Measurements from ENCODE around the gene SLC4A7. TPM values are rescaled to one million over a fixed set of nuclear protein-coding genes. Genes with fewer than 3 reads are reported as not detected.

Gene SLC4A7
- polyA plus RNA-seq, 1 donor (not counting 4 experiments of a cell fraction or from before 2014, with no cell fraction given): 28.5 TPM

DNA sequence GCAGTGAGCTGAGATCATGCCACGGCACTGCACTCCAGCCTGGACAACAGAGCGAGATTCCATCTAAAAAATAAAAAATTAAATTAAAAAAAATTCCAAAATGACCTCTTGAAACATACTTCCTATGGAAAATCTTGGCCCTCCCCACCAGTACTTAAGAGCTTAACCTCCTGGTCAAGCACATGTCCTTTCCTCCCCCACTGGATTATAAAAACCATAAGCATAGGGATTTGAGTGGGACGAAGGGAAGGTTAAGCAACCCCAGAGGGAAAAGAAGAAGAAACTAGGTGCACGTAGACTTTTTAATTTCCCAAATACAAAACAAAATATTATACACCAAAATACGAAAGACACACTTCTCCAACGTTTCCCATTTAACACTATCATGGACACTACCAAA, 25.3 kb downstream of the SLC4A7 start:
- H3K79me2 ChIP-seq (ENCODE audit: control insufficient read depth, insufficient read depth, low read length): peaks cover 81% of the 10 kb centered on the region

DNA sequence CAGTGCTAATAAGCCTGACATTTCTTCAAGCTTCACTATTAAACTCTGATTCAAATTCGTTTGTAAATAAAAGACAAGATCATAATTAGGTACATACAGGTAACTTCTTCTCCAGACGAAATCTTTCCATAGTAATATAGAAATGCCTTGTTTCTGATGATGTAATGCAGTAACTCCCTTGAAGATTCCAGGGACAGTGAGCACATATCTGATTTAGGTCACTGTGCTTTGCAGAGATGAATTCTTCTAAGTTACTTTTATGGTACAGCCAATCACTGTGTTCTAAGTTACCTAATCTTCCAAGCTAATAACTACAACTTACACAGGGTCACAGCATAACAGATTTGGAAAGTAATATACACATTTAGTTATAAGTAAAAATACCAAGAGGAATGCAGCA, 27.6 kb downstream of the SLC4A7 start:
- H3K9me1 ChIP-seq (ENCODE audit: control insufficient read depth, extremely low read depth, insufficient read depth, low read length): no peaks in the 10 kb centered on the region
- no peaks in the 10 kb centered on the region for H4K20me1 ChIP-seq (ENCODE audit: control insufficient read depth, extremely low read depth, insufficient read depth, low read length)
- no peak overlapping the region for H3K4me3 ChIP-seq (ENCODE audit: control insufficient read depth in 2 of 3, extremely low read depth in 1 of 3, insufficient read depth in 2 of 3, low read depth in 1 of 3, low read length in 3 of 3)
- no peaks in the 10 kb centered on the region for H3K36me3 ChIP-seq (ENCODE audit: control insufficient read depth in 2 of 2, extremely low read depth in 1 of 2, insufficient read depth in 2 of 2, low read length in 2 of 2)
- H3K9ac ChIP-seq (ENCODE audit: control insufficient read depth, extremely low read depth, insufficient read depth, low read length): no peak overlapping the region
- dilution Hi-C loops (cut with MboI; ENCODE audit: extremely low pct_ligation_motif_present, low sequenced_read_pairs): no loop called here
- TF ChIP-seq, protein P1, sequence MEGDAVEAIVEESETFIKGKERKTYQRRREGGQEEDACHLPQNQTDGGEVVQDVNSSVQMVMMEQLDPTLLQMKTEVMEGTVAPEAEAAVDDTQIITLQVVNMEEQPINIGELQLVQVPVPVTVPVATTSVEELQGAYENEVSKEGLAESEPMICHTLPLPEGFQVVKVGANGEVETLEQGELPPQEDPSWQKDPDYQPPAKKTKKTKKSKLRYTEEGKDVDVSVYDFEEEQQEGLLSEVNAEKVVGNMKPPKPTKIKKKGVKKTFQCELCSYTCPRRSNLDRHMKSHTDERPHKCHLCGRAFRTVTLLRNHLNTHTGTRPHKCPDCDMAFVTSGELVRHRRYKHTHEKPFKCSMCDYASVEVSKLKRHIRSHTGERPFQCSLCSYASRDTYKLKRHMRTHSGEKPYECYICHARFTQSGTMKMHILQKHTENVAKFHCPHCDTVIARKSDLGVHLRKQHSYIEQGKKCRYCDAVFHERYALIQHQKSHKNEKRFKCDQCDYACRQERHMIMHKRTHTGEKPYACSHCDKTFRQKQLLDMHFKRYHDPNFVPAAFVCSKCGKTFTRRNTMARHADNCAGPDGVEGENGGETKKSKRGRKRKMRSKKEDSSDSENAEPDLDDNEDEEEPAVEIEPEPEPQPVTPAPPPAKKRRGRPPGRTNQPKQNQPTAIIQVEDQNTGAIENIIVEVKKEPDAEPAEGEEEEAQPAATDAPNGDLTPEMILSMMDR (optimal IDR thresholded peaks at IDR 0.05 in 1 of 3, IDR thresholded peaks at IDR 0.05 in 1 of 3, conservative IDR thresholded peaks at IDR 0.05 in 1 of 3; ENCODE audit: extremely low read depth in 1 of 3, insufficient read depth in 2 of 3, low read length in 3 of 3): no peak
- no peak for TF ChIP-seq EZH2 (IDR thresholded peaks at IDR 0.05; ENCODE audit: low read length)
- no peak overlapping the region for H3K27ac ChIP-seq (ENCODE audit: control insufficient read depth, insufficient read depth, low read length)
- no peak for FAIRE-seq
- H3K9me3 ChIP-seq (ENCODE audit: control insufficient read depth, low read depth, low read length): no peaks in the 10 kb centered on the region
- no peak for DNase-seq (ENCODE audit: low read depth, low spot score)
- peaks cover 68% of the 10 kb centered on the region for H3K79me2 ChIP-seq (ENCODE audit: control insufficient read depth, insufficient read depth, low read length)
- H3K4me2 ChIP-seq (ENCODE audit: control insufficient read depth, extremely low read depth, insufficient read depth, low read depth, low read length): no peak overlapping the region
- H2AFZ ChIP-seq (ENCODE audit: control insufficient read depth, low read length): no peak overlapping the region
- H3K4me1 ChIP-seq (ENCODE audit: control insufficient read depth, extremely low read depth, insufficient read depth, low read length): no peaks in the 10 kb centered on the region
- no peaks in the 10 kb centered on the region for H3K27me3 ChIP-seq (ENCODE audit: control insufficient read depth, extremely low read depth, insufficient read depth, low read length)

More for the DNA sequence above, 25.3 kb downstream of the SLC4A7 start:
- Histone ChIP-seq H4K20me1 (ENCODE audit: control insufficient read depth, extremely low read depth, insufficient read depth, low read length) (peaks cover 3% of the 10 kb centered on the region), H3K27me3 (ENCODE audit: control insufficient read depth, extremely low read depth, insufficient read depth, low read length) (no peaks in the 10 kb centered on the region), H3K36me3 (ENCODE audit: control insufficient read depth in 2 of 2, extremely low read depth in 1 of 2, insufficient read depth in 2 of 2, low read length in 2 of 2) (peaks cover 1 to 4% of the 10 kb centered on the region in 2 experiments), H3K4me1 (ENCODE audit: control insufficient read depth, extremely low read depth, insufficient read depth, low read length) (no peaks in the 10 kb centered on the region), H2AFZ (ENCODE audit: control insufficient read depth, low read length) (no peak overlapping the region), H3K9me1 (ENCODE audit: control insufficient read depth, extremely low read depth, insufficient read depth, low read length) (no peaks in the 10 kb centered on the region), H3K9ac (ENCODE audit: control insufficient read depth, extremely low read depth, insufficient read depth, low read length) (no peak overlapping the region), H3K9me3 (ENCODE audit: control insufficient read depth, low read depth, low read length) (no peaks in the 10 kb centered on the region), H3K4me3 (ENCODE audit: control insufficient read depth in 2 of 3, extremely low read depth in 1 of 3, insufficient read depth in 2 of 3, low read depth in 1 of 3, low read length in 3 of 3) (no peak overlapping the region), H3K4me2 (ENCODE audit: control insufficient read depth, extremely low read depth, insufficient read depth, low read depth, low read length) (no peak overlapping the region), H3K27ac (ENCODE audit: control insufficient read depth, insufficient read depth, low read length) (no peak overlapping the region)
- dilution Hi-C loops (cut with MboI; ENCODE audit: extremely low pct_ligation_motif_present, low sequenced_read_pairs): no loop called here
- DNase-seq (ENCODE audit: low read depth, low spot score) (no peak), FAIRE-seq (no peak)
- TF ChIP-seq EZH2 (IDR thresholded peaks at IDR 0.05; ENCODE audit: low read length): no peak
- TF ChIP-seq, protein P1 (optimal IDR thresholded peaks at IDR 0.05 in 1 of 3, IDR thresholded peaks at IDR 0.05 in 1 of 3, conservative IDR thresholded peaks at IDR 0.05 in 1 of 3; ENCODE audit: extremely low read depth in 1 of 3, insufficient read depth in 2 of 3, low read length in 3 of 3): no peak

All from keratinocyte (primary cell).